Tibial nerve (tissue), 4 donors: ENCODE results near the gene WFIKKN1. TPM values are rescaled to one million over a fixed set of nuclear protein-coding genes. Genes with fewer than 3 reads are reported as not detected.
A peak's percentile ranks its signal among the peaks of the same experiment; 100 is the strongest.

Experiments
- DNase-seq, 2 donors: peaks; one replicate each; pipeline ENCODE4 v3.0.0-alpha.2; 2019; ENCODE audit warnings: low spot score in 2 of 2
- H3K27ac ChIP-seq, 4 donors: fragments of 200-600 bp; sonication (generic) in 3 of 4; one replicate each; pipeline ENCODE4 v1.5.1; 2017 to 2019; ENCODE audit warnings: mild to moderate bottlenecking in 1 of 4
- H3K27me3 ChIP-seq, 2 donors: fragments of 200-600 bp; sonication (generic) in 1 of 2; one replicate each; pipeline versions ENCODE4 v1.5.1 to v1.6.0; 2017 to 2019
- H3K36me3 ChIP-seq, 3 donors: fragments of 200-600 bp; sonication (generic); one replicate each; pipeline ENCODE4 v1.5.1; 2018 to 2019
- H3K4me1 ChIP-seq, 4 donors: fragments of 200-600 bp; sonication (generic) in 3 of 4; one replicate each; pipeline ENCODE4 v1.5.1; 2017 to 2019
- H3K4me3 ChIP-seq, 4 donors: fragments of 200-600 bp; sonication (generic) in 3 of 4; one replicate each; pipeline ENCODE4 v1.5.1; 2017 to 2019; ENCODE audit warnings: mild to moderate bottlenecking in 1 of 4, moderate library complexity in 1 of 4
- H3K9me3 ChIP-seq, 4 donors: fragments of 200-600 bp; sonication (generic) in 3 of 4; one replicate each; pipeline ENCODE4 v1.5.1; 2017 to 2019
- EP300 ChIP-seq, 2 donors: sonication (generic); formaldehyde crosslinking; IDR thresholded peaks; one replicate each; pipeline ENCODE4 v1.6.1; 2017; ENCODE audit warnings: antibody characterized with exemption in 2 of 2, mild to moderate bottlenecking in 1 of 2
- POLR2A ChIP-seq, 2 donors: fragments of 450-650 bp; IDR thresholded peaks; one replicate each; pipeline ENCODE4 v1.6.1; 2017; ENCODE audit warnings: antibody characterized with exemption in 2 of 2, mild to moderate bottlenecking in 2 of 2, moderate library complexity in 2 of 2
- WGBS, 2 donors: methylation state at CpG; one replicate each; pipeline ENCODE4 v1.1.5; 2018; 5-methylcytosine and 5-hydroxymethylcytosine counted together
- total RNA-seq, 4 donors: library from RNA; depleted of rRNA; stranded (reverse); fragments of >200 nt; gene quantifications; one replicate each; pipeline ENCODE4 v1.1.0, GENCODE V29; 2016
- TF ChIP-seq, protein P1 (sequence below), 5 experiments: fragments of 200-600 bp in 3 of 5; fragments of 450-650 bp in 2 of 5; sonication (generic) in 3 of 5; IDR thresholded peaks; one replicate each; pipeline ENCODE4 v1.5.1; 2016 to 2019; ENCODE audit warnings: antibody characterized with exemption in 5 of 5, mild to moderate bottlenecking in 3 of 5, moderate library complexity in 2 of 5

WFIKKN1 gene
- total RNA-seq, 4 donors from 2014 or later = 0.66 to 3.9 (median 1.8) TPM

DNA sequence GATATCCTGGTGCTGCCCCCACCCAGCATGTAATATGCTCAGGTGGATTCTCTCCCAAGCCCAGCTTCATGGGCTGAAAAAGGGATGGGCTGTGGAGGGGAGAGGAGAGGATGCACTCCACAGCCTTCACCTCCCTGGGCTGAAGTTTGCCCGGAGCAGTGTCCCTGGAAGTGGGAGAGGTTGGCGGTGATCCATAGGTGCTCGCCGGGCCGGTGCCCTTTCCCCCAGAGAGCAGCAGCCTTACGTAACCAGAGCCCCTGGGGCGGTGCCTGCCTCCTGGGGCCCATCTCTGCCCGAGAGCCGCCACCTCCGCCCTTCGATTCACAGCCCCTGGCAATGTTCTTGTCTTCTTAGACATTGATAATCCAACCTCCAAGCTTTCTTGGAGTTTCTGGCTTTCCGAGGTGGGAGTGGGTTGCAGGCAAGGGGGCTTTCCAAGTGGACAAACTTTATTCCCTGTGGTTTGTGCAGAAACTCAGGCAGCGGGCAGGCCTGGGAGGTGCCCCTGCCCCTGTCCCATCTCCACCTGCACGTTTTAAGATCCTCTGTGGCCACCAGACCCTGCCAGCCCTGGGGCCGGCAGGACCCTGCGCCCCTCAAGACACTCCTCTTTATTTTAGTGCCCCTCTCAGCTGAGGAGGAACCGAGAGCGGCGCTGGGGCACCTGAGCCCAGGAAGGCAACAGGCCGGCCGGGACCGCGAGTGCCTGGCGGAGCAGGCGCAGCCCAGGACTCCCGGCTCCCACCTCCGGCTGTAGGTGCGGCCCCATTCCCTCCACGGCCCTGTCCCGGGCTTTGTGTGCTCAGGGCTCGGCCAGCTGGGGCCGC, 15.3 kb downstream of the WFIKKN1 start:
- 68 to 79% methylated on average over 23 to 27 of the region's 32 CpGs for WGBS, 2 donors
- Histone ChIP-seq H3K4me3 (peak overlapping the region in 1 of 4 donors; percentile 5), H3K27ac (peak overlapping the region in 2 of 4 donors; percentile 1 to 91), H3K27me3 (no peaks in the 10 kb centered on the region), H3K9me3 (no peaks in the 10 kb centered on the region), H3K4me1 (peaks cover 0 to 71% (median 31%) of the 10 kb centered on the region in 4 donors), H3K36me3 (peaks cover 0 to 6% (median 0%) of the 10 kb centered on the region in 3 donors)
- DNase-seq = no peak
- no peak for TF ChIP-seq POLR2A (IDR thresholded peaks at IDR 0.05)
- no peak for TF ChIP-seq EP300 (IDR thresholded peaks at IDR 0.05)
- TF ChIP-seq, protein P1, sequence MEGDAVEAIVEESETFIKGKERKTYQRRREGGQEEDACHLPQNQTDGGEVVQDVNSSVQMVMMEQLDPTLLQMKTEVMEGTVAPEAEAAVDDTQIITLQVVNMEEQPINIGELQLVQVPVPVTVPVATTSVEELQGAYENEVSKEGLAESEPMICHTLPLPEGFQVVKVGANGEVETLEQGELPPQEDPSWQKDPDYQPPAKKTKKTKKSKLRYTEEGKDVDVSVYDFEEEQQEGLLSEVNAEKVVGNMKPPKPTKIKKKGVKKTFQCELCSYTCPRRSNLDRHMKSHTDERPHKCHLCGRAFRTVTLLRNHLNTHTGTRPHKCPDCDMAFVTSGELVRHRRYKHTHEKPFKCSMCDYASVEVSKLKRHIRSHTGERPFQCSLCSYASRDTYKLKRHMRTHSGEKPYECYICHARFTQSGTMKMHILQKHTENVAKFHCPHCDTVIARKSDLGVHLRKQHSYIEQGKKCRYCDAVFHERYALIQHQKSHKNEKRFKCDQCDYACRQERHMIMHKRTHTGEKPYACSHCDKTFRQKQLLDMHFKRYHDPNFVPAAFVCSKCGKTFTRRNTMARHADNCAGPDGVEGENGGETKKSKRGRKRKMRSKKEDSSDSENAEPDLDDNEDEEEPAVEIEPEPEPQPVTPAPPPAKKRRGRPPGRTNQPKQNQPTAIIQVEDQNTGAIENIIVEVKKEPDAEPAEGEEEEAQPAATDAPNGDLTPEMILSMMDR (IDR thresholded peaks at IDR 0.05) = no peak

DNA sequence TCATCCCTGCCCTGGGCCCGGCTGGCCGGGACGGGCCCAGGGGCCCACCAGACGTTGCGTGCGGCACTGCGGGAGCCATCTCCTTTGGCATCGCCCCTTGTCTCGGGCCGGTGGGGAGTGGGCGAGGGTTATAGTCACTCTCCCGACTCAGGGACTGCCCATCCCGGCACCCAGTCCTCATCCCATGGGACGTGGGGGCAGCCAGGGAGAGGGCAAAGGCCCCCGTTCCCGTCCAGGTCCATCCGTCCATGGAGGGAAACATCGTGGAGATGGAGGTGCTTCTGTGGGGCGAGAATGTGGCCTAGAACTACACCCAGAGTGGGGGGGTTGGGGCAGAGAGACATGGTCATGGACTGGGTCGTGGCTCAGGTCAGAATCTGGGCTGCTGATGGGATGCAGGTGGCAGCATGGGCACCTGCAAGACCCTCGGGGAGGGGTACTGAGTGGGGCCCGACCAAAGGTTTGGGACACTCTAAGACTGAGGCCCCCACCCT, 15.9 kb downstream of the WFIKKN1 start:
- H3K27ac ChIP-seq = peak overlapping the region in 3 of 4 donors; percentile 1 to 91 (median 55)
- 61 to 78% methylated on average over 11 to 14 of the region's 22 CpGs for WGBS, 2 donors

DNA sequence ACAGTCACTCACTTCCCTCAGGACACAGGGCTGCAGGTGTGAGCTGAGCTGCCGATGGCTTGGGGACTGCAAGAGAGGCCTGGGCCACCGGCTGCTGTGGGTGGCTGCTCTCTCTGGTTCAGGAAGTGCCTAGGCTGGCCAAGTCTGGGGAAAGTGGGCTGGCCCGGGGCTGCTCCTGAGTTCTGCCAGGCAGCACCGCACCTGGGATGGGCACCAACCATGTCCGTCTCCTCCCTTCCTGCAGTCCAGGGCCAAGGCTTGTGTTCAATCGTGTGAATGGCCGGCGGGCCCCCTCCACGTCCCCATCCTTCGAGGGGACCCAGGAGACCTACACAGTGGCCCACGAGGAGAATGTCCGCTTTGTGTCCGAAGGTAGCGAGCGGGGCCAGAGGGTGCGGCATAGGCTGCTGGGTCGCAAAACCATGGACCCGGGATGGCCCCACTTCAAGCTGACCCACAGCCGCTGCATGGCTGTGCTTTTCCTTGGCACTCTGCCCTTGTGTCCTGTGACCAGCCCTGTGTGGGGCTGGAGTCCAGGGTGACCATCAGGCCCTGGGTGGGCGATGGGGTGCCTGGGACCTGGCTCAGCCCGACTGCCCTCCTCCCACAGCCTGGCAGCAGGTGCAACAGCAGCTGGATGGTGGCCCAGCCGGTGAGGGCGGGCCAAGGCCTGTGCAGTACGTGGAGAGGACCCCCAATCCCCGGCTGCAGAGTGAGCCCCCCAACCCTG, 16.6 kb downstream of the WFIKKN1 start:
- H3K4me3 ChIP-seq = no peak overlapping the region
- peaks cover 0 to 65% (median 31%) of the 10 kb centered on the region in 4 donors for H3K4me1 ChIP-seq
- no peaks in the 10 kb centered on the region for H3K27me3 ChIP-seq
- H3K9me3 ChIP-seq = no peaks in the 10 kb centered on the region
- H3K27ac ChIP-seq = peak overlapping the region in 3 of 4 donors; percentile 55 to 91 (median 90)
- 66 to 86% methylated on average over 11 to 12 of the region's 25 CpGs for WGBS, 2 donors
- DNase-seq = no peak
- H3K36me3 ChIP-seq = peaks cover 0 to 14% (median 0%) of the 10 kb centered on the region in 3 donors
- no peak for TF ChIP-seq POLR2A (IDR thresholded peaks at IDR 0.05)
- TF ChIP-seq, protein P1 (IDR thresholded peaks at IDR 0.05) = no peak
- TF ChIP-seq EP300 (IDR thresholded peaks at IDR 0.05) = no peak

More for the DNA sequence above, 15.9 kb downstream of the WFIKKN1 start:
- H3K9me3 ChIP-seq = no peaks in the 10 kb centered on the region
- TF ChIP-seq POLR2A (IDR thresholded peaks at IDR 0.05) (no peak), EP300 (IDR thresholded peaks at IDR 0.05) (no peak)
- TF ChIP-seq, protein P1 (IDR thresholded peaks at IDR 0.05) = no peak
- H3K27me3 ChIP-seq = no peaks in the 10 kb centered on the region
- no peak overlapping the region for H3K4me3 ChIP-seq
- H3K4me1 ChIP-seq = peaks cover 0 to 66% (median 31%) of the 10 kb centered on the region in 4 donors
- DNase-seq = no peak
- H3K36me3 ChIP-seq = peaks cover 0 to 8% (median 0%) of the 10 kb centered on the region in 3 donors

DNA sequence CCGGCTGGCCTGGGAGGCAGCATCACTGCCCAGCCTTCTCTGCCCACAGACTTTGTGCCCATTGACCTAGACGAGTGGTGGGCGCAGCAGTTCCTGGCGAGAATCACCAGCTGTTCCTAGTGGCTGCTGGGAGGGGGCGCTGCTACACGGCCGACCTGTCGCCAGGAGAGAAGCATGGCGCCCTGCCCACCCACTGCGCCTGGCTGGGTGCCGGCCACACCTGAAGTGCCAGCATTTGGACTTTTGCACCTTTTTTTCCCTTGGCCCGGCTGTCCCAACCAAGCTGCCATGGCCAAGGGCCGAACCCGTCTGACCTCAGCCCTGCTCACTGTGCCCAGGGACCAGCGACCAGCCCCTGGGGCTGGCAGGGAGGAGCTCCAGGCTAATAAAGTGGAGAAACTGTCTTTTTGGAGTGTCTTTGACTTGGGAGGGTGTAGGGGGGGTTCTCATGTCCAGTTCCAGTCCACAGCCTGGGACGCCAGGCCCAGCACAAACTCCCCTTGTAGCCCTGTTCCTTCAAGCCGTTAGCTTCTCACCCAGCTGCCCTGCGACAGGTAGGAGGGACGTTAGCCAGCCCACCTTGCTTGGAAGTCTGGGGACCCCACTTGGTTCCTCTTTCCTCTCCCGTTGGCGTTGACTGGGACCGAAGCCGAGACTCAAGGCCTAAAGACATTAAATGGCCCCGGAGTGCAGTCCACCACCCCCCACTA, 17.4 kb downstream of the WFIKKN1 start:
- peaks cover 0 to 23% (median 0%) of the 10 kb centered on the region in 3 donors for H3K36me3 ChIP-seq
- TF ChIP-seq EP300 (IDR thresholded peaks at IDR 0.05) = no peak
- TF ChIP-seq, protein P1 (IDR thresholded peaks at IDR 0.05) = peak in 4 of 5 experiments; percentile 26 to 34 (median 30)
- TF ChIP-seq POLR2A (IDR thresholded peaks at IDR 0.05) = no peak
- peak overlapping the region; percentile 42 to 93 (median 66) for H3K4me3 ChIP-seq
- no peaks in the 10 kb centered on the region for H3K9me3 ChIP-seq
- 31 to 32% methylated on average over 18 to 20 of the region's 24 CpGs for WGBS, 2 donors
- DNase-seq = no peak
- peaks cover 0 to 56% (median 22%) of the 10 kb centered on the region in 4 donors for H3K4me1 ChIP-seq
- no peaks in the 10 kb centered on the region for H3K27me3 ChIP-seq
- H3K27ac ChIP-seq = peak overlapping the region; percentile 70 to 91 (median 90)
